Measurements from ENCODE around the gene HIVEP3.

Gene HIVEP3

GRCh38 chr1:41819843-41820242, 98.9 kb downstream of the HIVEP3 start:
- Histone ChIP-seq H3K9ac (ENCODE audit: low read depth in 1 of 2, low read length in 2 of 2) (no peak overlapping the region), H3K4me1 (ENCODE audit: control insufficient read depth in 1 of 2, insufficient read depth in 2 of 2, low read length in 2 of 2) (no peaks in the 10 kb centered on the region), H3K36me3 (ENCODE audit: control insufficient read depth in 1 of 2, insufficient read depth in 2 of 2, low read length in 2 of 2) (no peaks in the 10 kb centered on the region), H3K27ac (ENCODE audit: low read depth, low read length) (no peak overlapping the region), H3K4me3 (ENCODE audit: low read depth in 1 of 2, low read length in 2 of 2) (no peak overlapping the region), H3K9me3 (ENCODE audit: control insufficient read depth in 1 of 2, low read length in 2 of 2) (no peaks in the 10 kb centered on the region), H3K27me3 (ENCODE audit: control insufficient read depth in 1 of 2, insufficient read depth in 2 of 2, low read length in 2 of 2) (no peaks in the 10 kb centered on the region)

- Histone ChIP-seq H3K9me3 (ENCODE audit: control insufficient read depth in 1 of 2, low read length in 2 of 2) (no peaks in the 10 kb centered on the region), H3K36me3 (ENCODE audit: control insufficient read depth in 1 of 2, insufficient read depth in 2 of 2, low read length in 2 of 2) (no peaks in the 10 kb centered on the region), H3K9ac (ENCODE audit: low read depth in 1 of 2, low read length in 2 of 2) (no peak overlapping the region), H3K4me1 (ENCODE audit: control insufficient read depth in 1 of 2, insufficient read depth in 2 of 2, low read length in 2 of 2) (no peaks in the 10 kb centered on the region), H3K27ac (ENCODE audit: low read depth, low read length) (no peak overlapping the region), H3K4me3 (ENCODE audit: low read depth in 1 of 2, low read length in 2 of 2) (no peak overlapping the region), H3K27me3 (ENCODE audit: control insufficient read depth in 1 of 2, insufficient read depth in 2 of 2, low read length in 2 of 2) (no peaks in the 10 kb centered on the region)
Observed at GRCh38 chr1:41819069-41819468, 99.7 kb downstream of the HIVEP3 start.

GRCh38 chr1:41816061-41816460, 102.7 kb downstream of the HIVEP3 start:
- Histone ChIP-seq H3K4me3 (ENCODE audit: low read depth in 1 of 2, low read length in 2 of 2) (no peak overlapping the region), H3K9me3 (ENCODE audit: control insufficient read depth in 1 of 2, low read length in 2 of 2) (no peaks in the 10 kb centered on the region), H3K27me3 (ENCODE audit: control insufficient read depth in 1 of 2, insufficient read depth in 2 of 2, low read length in 2 of 2) (no peaks in the 10 kb centered on the region), H3K4me1 (ENCODE audit: control insufficient read depth in 1 of 2, insufficient read depth in 2 of 2, low read length in 2 of 2) (no peaks in the 10 kb centered on the region), H3K9ac (ENCODE audit: low read depth in 1 of 2, low read length in 2 of 2) (no peak overlapping the region), H3K27ac (ENCODE audit: low read depth, low read length) (no peak overlapping the region), H3K36me3 (ENCODE audit: control insufficient read depth in 1 of 2, insufficient read depth in 2 of 2, low read length in 2 of 2) (no peaks in the 10 kb centered on the region)

- no peaks in the 10 kb centered on the region for H3K4me1 ChIP-seq (ENCODE audit: control insufficient read depth in 1 of 2, insufficient read depth in 2 of 2, low read length in 2 of 2)
- no peaks in the 10 kb centered on the region for H3K36me3 ChIP-seq (ENCODE audit: control insufficient read depth in 1 of 2, insufficient read depth in 2 of 2, low read length in 2 of 2)
- no peak overlapping the region for H3K9ac ChIP-seq (ENCODE audit: low read depth in 1 of 2, low read length in 2 of 2)
- no peak overlapping the region for H3K27ac ChIP-seq (ENCODE audit: low read depth, low read length)
- no peaks in the 10 kb centered on the region for H3K27me3 ChIP-seq (ENCODE audit: control insufficient read depth in 1 of 2, insufficient read depth in 2 of 2, low read length in 2 of 2)
- no peak overlapping the region for H3K4me3 ChIP-seq (ENCODE audit: low read depth in 1 of 2, low read length in 2 of 2)
- no peaks in the 10 kb centered on the region for H3K9me3 ChIP-seq (ENCODE audit: control insufficient read depth in 1 of 2, low read length in 2 of 2)
Observed at GRCh38 chr1:41813755-41814745, 104.7 kb downstream of the HIVEP3 start.

- H3K4me1 ChIP-seq (ENCODE audit: control insufficient read depth in 1 of 2, insufficient read depth in 2 of 2, low read length in 2 of 2) = no peaks in the 10 kb centered on the region
- H3K9ac ChIP-seq (ENCODE audit: low read depth in 1 of 2, low read length in 2 of 2) = no peak overlapping the region
- no peaks in the 10 kb centered on the region for H3K27me3 ChIP-seq (ENCODE audit: control insufficient read depth in 1 of 2, insufficient read depth in 2 of 2, low read length in 2 of 2)
- H3K36me3 ChIP-seq (ENCODE audit: control insufficient read depth in 1 of 2, insufficient read depth in 2 of 2, low read length in 2 of 2) = no peaks in the 10 kb centered on the region
- no peak overlapping the region for H3K4me3 ChIP-seq (ENCODE audit: low read depth in 1 of 2, low read length in 2 of 2)
- no peaks in the 10 kb centered on the region for H3K9me3 ChIP-seq (ENCODE audit: control insufficient read depth in 1 of 2, low read length in 2 of 2)
- H3K27ac ChIP-seq (ENCODE audit: low read depth, low read length) = no peak overlapping the region
Observed at GRCh38 chr1:41813226-41813625, 105.5 kb downstream of the HIVEP3 start.

- H3K4me1 ChIP-seq (ENCODE audit: control insufficient read depth in 1 of 2, insufficient read depth in 2 of 2, low read length in 2 of 2) = no peaks in the 10 kb centered on the region
- H3K27ac ChIP-seq (ENCODE audit: low read depth, low read length) = no peak overlapping the region
- no peaks in the 10 kb centered on the region for H3K36me3 ChIP-seq (ENCODE audit: control insufficient read depth in 1 of 2, insufficient read depth in 2 of 2, low read length in 2 of 2)
- no peak overlapping the region for H3K4me3 ChIP-seq (ENCODE audit: low read depth in 1 of 2, low read length in 2 of 2)
- no peaks in the 10 kb centered on the region for H3K27me3 ChIP-seq (ENCODE audit: control insufficient read depth in 1 of 2, insufficient read depth in 2 of 2, low read length in 2 of 2)
- no peaks in the 10 kb centered on the region for H3K9me3 ChIP-seq (ENCODE audit: control insufficient read depth in 1 of 2, low read length in 2 of 2)
- H3K9ac ChIP-seq (ENCODE audit: low read depth in 1 of 2, low read length in 2 of 2) = no peak overlapping the region
Observed at GRCh38 chr1:41812453-41812852, 106.3 kb downstream of the HIVEP3 start.

GRCh38 chr1:41812051-41812450, 106.7 kb downstream of the HIVEP3 start:
- no peaks in the 10 kb centered on the region for H3K27me3 ChIP-seq (ENCODE audit: control insufficient read depth in 1 of 2, insufficient read depth in 2 of 2, low read length in 2 of 2)
- no peak overlapping the region for H3K4me3 ChIP-seq (ENCODE audit: low read depth in 1 of 2, low read length in 2 of 2)
- H3K27ac ChIP-seq (ENCODE audit: low read depth, low read length) = no peak overlapping the region
- no peaks in the 10 kb centered on the region for H3K36me3 ChIP-seq (ENCODE audit: control insufficient read depth in 1 of 2, insufficient read depth in 2 of 2, low read length in 2 of 2)
- no peaks in the 10 kb centered on the region for H3K9me3 ChIP-seq (ENCODE audit: control insufficient read depth in 1 of 2, low read length in 2 of 2)
- no peaks in the 10 kb centered on the region for H3K4me1 ChIP-seq (ENCODE audit: control insufficient read depth in 1 of 2, insufficient read depth in 2 of 2, low read length in 2 of 2)
- H3K9ac ChIP-seq (ENCODE audit: low read depth in 1 of 2, low read length in 2 of 2) = no peak overlapping the region

- no peaks in the 10 kb centered on the region for H3K4me1 ChIP-seq (ENCODE audit: control insufficient read depth in 1 of 2, insufficient read depth in 2 of 2, low read length in 2 of 2)
- H3K36me3 ChIP-seq (ENCODE audit: control insufficient read depth in 1 of 2, insufficient read depth in 2 of 2, low read length in 2 of 2) = no peaks in the 10 kb centered on the region
- H3K9ac ChIP-seq (ENCODE audit: low read depth in 1 of 2, low read length in 2 of 2) = no peak overlapping the region
Observed at GRCh38 chr1:41811051-41811795, 107.5 kb downstream of the HIVEP3 start.

GRCh38 chr1:41810446-41810845, 108.3 kb downstream of the HIVEP3 start:
- H3K4me1 ChIP-seq (ENCODE audit: control insufficient read depth in 1 of 2, insufficient read depth in 2 of 2, low read length in 2 of 2) = no peaks in the 10 kb centered on the region
- H3K36me3 ChIP-seq (ENCODE audit: control insufficient read depth in 1 of 2, insufficient read depth in 2 of 2, low read length in 2 of 2) = no peaks in the 10 kb centered on the region
- no peak overlapping the region for H3K4me3 ChIP-seq (ENCODE audit: low read depth in 1 of 2, low read length in 2 of 2)
- no peak overlapping the region for H3K27ac ChIP-seq (ENCODE audit: low read depth, low read length)
- H3K27me3 ChIP-seq (ENCODE audit: control insufficient read depth in 1 of 2, insufficient read depth in 2 of 2, low read length in 2 of 2) = no peaks in the 10 kb centered on the region
- no peak overlapping the region for H3K9ac ChIP-seq (ENCODE audit: low read depth in 1 of 2, low read length in 2 of 2)
- no peaks in the 10 kb centered on the region for H3K9me3 ChIP-seq (ENCODE audit: control insufficient read depth in 1 of 2, low read length in 2 of 2)

More at GRCh38 chr1:41811051-41811795, 107.5 kb downstream of the HIVEP3 start:
- no peak overlapping the region for H3K4me3 ChIP-seq (ENCODE audit: low read depth in 1 of 2, low read length in 2 of 2)
- H3K27me3 ChIP-seq (ENCODE audit: control insufficient read depth in 1 of 2, insufficient read depth in 2 of 2, low read length in 2 of 2) = no peaks in the 10 kb centered on the region
- H3K9me3 ChIP-seq (ENCODE audit: control insufficient read depth in 1 of 2, low read length in 2 of 2) = no peaks in the 10 kb centered on the region
- H3K27ac ChIP-seq (ENCODE audit: low read depth, low read length) = no peak overlapping the region

GRCh38 chr1:41809692-41810091, 109.0 kb downstream of the HIVEP3 start:
- no peaks in the 10 kb centered on the region for H3K36me3 ChIP-seq (ENCODE audit: control insufficient read depth in 1 of 2, insufficient read depth in 2 of 2, low read length in 2 of 2)
- no peak overlapping the region for H3K9ac ChIP-seq (ENCODE audit: low read depth in 1 of 2, low read length in 2 of 2)
- no peaks in the 10 kb centered on the region for H3K27me3 ChIP-seq (ENCODE audit: control insufficient read depth in 1 of 2, insufficient read depth in 2 of 2, low read length in 2 of 2)
- no peaks in the 10 kb centered on the region for H3K4me1 ChIP-seq (ENCODE audit: control insufficient read depth in 1 of 2, insufficient read depth in 2 of 2, low read length in 2 of 2)
- H3K9me3 ChIP-seq (ENCODE audit: control insufficient read depth in 1 of 2, low read length in 2 of 2) = no peaks in the 10 kb centered on the region
- H3K4me3 ChIP-seq (ENCODE audit: low read depth in 1 of 2, low read length in 2 of 2) = no peak overlapping the region
- no peak overlapping the region for H3K27ac ChIP-seq (ENCODE audit: low read depth, low read length)

Measured in duodenal mucosa (tissue), 2 donors.